ENCODE results near the gene EFNA5. TPM values are rescaled to one million over a fixed set of nuclear protein-coding genes. Genes with fewer than 3 reads are reported as not detected.

The EFNA5 gene
- total RNA-seq, 1 experiment from 2014 or later, result 0.22 TPM

DNA sequence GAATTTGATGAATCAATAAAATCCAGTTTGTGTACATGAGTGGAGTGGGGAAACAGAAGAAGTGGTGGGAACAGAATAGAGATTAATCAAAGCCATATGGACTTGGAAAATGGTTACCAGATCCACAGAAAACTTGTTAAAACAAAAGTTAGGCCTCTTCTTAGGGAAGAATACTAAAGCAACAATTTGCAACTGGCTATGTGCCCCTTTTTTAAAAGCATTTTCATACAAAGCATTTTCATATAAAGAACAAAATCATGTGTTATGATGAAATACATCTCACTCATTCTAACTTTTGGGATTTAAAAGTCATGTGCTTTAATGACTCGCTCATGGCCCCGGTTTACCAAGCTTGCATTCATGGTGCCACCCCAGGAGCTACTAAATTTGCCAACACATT is 276.9 kb downstream of the EFNA5 start:
- peaks cover 4 to 10% of the 10 kb centered on the region in 2 experiments; a peak in 3 of 4 replicates for H3K4me1 ChIP-seq (ENCODE audit: control insufficient read depth in 1 of 2, insufficient read depth in 2 of 2, low read length in 2 of 2)
- no peaks in the 10 kb centered on the region for H3K27me3 ChIP-seq (ENCODE audit: insufficient read depth, low read length)
- no peak overlapping the region for H3K4me2 ChIP-seq (ENCODE audit: low read length)
- H3K79me2 ChIP-seq (ENCODE audit: insufficient read depth, low read length), result no peaks in the 10 kb centered on the region
- no peak overlapping the region for H3K4me3 ChIP-seq (replicated peaks in 1 of 2; ENCODE audit: low read depth in 1 of 2, low read length in 2 of 2)
- ATAC-seq, result no peak
- BruUV-seq (replicated peaks), result no TSS peak
- no peaks in the 10 kb centered on the region for H4K20me1 ChIP-seq (ENCODE audit: insufficient read depth)
- H2AFZ ChIP-seq (ENCODE audit: low read depth, low read length, poor library complexity, severe bottlenecking), result no peak overlapping the region
- intact Hi-C loops (cut with micrococcal nuclease), result no loop called here
- RAD21 ChIA-PET (ENCODE audit: low non-redundant PET in 1 of 2, low total read pairs in 2 of 2, uncharacterized antibody in 2 of 2, unreplicated experiment in 2 of 2), result no interaction called here
- H3K9me3 ChIP-seq (ENCODE audit: control insufficient read depth in 1 of 2, insufficient read depth in 1 of 2, low read depth in 1 of 2, low read length in 2 of 2), result no peaks in the 10 kb centered on the region
- no peaks in the 10 kb centered on the region; the same call in 1 of the 2 replicates for H3K9me2 ChIP-seq (ENCODE audit: insufficient read depth)
- no peak overlapping the region for H3K27ac ChIP-seq (ENCODE audit: low read depth, low read length)
- DNase-seq (ENCODE audit: low read depth, low spot score), result no peak
- TF ChIP-seq SRF (IDR thresholded peaks at IDR 0.05; ENCODE audit: low read depth) (no peak), CEBPB (IDR thresholded peaks at IDR 0.05; ENCODE audit: low read depth) (no peak), CBX3 (IDR thresholded peaks at IDR 0.05; ENCODE audit: low read depth) (no peak), ZNF274 (IDR thresholded peaks at IDR 0.05; ENCODE audit: low read depth, low read length) (no peak), POLR2A (IDR thresholded peaks at IDR 0.05; ENCODE audit: borderline replicate concordance, extremely low read depth, insufficient read depth, insufficient read length) (no peak), FOSL1 (IDR thresholded peaks at IDR 0.05; ENCODE audit: low read depth) (no peak), TCF7L2 (IDR thresholded peaks at IDR 0.05; ENCODE audit: borderline replicate concordance, extremely low read depth, insufficient read depth, insufficient read length) (no peak), POLR2AphosphoS5 (IDR thresholded peaks at IDR 0.05; ENCODE audit: low read depth, low read length) (no peak), YY1 (IDR thresholded peaks at IDR 0.05; ENCODE audit: extremely low read depth, insufficient replicate concordance, low read depth, low read length) (no peak), ELF1 (IDR thresholded peaks at IDR 0.05; ENCODE audit: borderline replicate concordance, low read depth) (no peak), RAD21 (IDR thresholded peaks at IDR 0.05; ENCODE audit: low read depth) (no peak), SIN3A (IDR thresholded peaks at IDR 0.05; ENCODE audit: low read depth) (no peak), EGR1 (IDR thresholded peaks at IDR 0.05; ENCODE audit: low read depth) (no peak), ZFX (IDR thresholded peaks at IDR 0.05) (no peak)
- TF ChIP-seq, protein P1, sequence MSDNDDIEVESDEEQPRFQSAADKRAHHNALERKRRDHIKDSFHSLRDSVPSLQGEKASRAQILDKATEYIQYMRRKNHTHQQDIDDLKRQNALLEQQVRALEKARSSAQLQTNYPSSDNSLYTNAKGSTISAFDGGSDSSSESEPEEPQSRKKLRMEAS (IDR thresholded peaks at IDR 0.05), result no peak
- TF ChIP-seq, protein P2, sequence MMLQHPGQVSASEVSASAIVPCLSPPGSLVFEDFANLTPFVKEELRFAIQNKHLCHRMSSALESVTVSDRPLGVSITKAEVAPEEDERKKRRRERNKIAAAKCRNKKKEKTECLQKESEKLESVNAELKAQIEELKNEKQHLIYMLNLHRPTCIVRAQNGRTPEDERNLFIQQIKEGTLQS (IDR thresholded peaks at IDR 0.05), result no peak
- TF ChIP-seq, protein P3, sequence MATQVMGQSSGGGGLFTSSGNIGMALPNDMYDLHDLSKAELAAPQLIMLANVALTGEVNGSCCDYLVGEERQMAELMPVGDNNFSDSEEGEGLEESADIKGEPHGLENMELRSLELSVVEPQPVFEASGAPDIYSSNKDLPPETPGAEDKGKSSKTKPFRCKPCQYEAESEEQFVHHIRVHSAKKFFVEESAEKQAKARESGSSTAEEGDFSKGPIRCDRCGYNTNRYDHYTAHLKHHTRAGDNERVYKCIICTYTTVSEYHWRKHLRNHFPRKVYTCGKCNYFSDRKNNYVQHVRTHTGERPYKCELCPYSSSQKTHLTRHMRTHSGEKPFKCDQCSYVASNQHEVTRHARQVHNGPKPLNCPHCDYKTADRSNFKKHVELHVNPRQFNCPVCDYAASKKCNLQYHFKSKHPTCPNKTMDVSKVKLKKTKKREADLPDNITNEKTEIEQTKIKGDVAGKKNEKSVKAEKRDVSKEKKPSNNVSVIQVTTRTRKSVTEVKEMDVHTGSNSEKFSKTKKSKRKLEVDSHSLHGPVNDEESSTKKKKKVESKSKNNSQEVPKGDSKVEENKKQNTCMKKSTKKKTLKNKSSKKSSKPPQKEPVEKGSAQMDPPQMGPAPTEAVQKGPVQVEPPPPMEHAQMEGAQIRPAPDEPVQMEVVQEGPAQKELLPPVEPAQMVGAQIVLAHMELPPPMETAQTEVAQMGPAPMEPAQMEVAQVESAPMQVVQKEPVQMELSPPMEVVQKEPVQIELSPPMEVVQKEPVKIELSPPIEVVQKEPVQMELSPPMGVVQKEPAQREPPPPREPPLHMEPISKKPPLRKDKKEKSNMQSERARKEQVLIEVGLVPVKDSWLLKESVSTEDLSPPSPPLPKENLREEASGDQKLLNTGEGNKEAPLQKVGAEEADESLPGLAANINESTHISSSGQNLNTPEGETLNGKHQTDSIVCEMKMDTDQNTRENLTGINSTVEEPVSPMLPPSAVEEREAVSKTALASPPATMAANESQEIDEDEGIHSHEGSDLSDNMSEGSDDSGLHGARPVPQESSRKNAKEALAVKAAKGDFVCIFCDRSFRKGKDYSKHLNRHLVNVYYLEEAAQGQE (IDR thresholded peaks at IDR 0.05; ENCODE audit: low read depth), result no peak
- TF ChIP-seq, protein P4, sequence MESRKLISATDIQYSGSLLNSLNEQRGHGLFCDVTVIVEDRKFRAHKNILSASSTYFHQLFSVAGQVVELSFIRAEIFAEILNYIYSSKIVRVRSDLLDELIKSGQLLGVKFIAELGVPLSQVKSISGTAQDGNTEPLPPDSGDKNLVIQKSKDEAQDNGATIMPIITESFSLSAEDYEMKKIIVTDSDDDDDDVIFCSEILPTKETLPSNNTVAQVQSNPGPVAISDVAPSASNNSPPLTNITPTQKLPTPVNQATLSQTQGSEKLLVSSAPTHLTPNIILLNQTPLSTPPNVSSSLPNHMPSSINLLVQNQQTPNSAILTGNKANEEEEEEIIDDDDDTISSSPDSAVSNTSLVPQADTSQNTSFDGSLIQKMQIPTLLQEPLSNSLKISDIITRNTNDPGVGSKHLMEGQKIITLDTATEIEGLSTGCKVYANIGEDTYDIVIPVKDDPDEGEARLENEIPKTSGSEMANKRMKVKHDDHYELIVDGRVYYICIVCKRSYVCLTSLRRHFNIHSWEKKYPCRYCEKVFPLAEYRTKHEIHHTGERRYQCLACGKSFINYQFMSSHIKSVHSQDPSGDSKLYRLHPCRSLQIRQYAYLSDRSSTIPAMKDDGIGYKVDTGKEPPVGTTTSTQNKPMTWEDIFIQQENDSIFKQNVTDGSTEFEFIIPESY (IDR thresholded peaks at IDR 0.05; ENCODE audit: extremely low read depth, insufficient replicate concordance, low read length), result no peak
- CTCF ChIA-PET, result no interaction called here
- no peak overlapping the region for H3K9ac ChIP-seq (ENCODE audit: low read length)
- POLR2A ChIA-PET, result no interaction called here
- H3K36me3 ChIP-seq (ENCODE audit: control insufficient read depth in 1 of 2, insufficient read depth in 2 of 2, low read length in 2 of 2), result no peaks in the 10 kb centered on the region
